Endometrial microvascular endothelial cells (primary cell): ENCODE measurements around the gene CDCA3. TPM values are rescaled to one million over a fixed set of nuclear protein-coding genes. Genes with fewer than 3 reads are reported as not detected.
"Not testable (repeated sequence)": the region's sequence is repeated elsewhere in the genome, so short reads cannot be mapped to it uniquely, and the experiment has no call there.

Experiments used
- in situ Hi-C: cut with HindIII; loops from 2 replicates; pipeline ENCODE4 v1.10.0; 2017; ENCODE audit warnings: low sequenced_read_pairs, low pct_unique_long_range_greater_than_20kb; ENCODE audit errors: inconsistent ontology term
- total RNA-seq: library from RNA; depleted of rRNA; stranded (reverse); fragments of >200 nt; gene quantifications from one replicate; pipeline ENCODE4 v1.2.3, GENCODE V29; 2015; ENCODE audit errors: inconsistent ontology term

Gene CDCA3
- 50.0 TPM for total RNA-seq

DNA sequence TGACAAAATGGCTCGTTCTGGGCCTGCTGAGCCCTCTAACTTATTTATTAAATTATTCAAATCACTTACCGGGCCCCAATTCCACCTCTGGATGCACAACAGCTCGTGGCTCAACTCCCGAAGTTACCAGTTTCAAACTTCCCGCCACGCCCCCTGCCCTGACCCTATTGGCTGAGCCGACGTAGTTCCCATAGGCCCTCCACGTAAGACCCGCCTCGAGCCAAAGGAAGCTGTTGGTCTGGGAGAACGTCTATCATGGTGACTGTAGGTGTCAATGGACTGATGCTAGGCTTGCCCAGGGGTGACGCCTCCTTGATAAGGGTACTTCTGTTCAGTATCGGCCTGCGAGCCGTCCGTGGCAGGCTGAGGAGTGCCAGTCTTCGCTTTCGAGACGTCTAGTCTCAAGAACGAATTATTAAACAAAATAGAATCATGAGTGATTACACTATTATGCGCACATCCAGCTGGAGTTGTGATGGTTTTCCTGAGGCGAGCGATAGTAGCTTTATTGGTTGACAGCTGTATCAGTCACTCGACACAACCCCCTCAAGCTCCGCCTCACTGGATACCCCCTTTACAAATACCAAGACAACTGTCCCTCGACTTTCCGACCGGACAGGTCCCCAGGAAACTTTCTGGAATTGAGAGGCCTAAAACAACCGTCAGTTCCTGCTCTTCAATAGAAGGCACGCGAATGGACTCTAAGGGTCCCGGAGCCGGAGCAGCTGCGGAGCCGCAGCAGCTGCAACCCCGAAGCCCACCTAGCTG lies at the start of gene CDCA3:
Gene CDCA3 (minus strand): TSS at position 134 of the 768 bp plus-strand sequence. CDS start 334 bp downstream, outside the sequence.
- in situ Hi-C loops: no loop called here

DNA sequence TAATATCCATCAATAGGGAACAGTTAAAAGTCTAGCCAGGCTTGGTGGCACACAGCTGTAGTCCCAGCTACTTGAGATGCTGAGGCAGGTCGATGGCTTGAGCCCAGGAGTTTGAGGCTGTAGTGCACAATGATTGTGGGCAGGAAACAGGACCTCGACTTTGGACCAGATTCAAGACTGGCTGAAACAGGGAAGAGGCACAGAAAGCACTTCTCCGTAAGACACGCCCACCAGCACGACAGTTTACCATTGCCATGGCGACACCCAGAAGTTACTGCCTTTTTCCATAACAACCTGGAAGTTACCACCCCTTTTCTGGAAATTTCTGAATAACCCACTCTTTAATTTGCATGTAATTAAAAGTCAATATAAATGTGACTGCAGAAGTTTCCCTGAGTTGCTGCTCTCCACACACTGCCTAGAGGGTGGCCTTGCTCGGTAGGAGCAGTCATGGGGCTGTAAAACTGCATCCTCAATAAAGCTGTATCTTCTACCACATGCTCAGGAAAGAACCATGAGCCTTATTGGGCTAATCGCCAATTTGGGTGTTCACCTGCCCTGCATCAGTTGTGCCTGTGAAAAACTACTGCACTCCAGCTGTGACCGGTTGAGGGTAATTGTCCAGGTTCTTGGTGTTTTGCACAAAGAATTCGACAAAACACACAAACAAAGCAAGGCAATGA lies 48.9 kb upstream of the CDCA3 start:
- in situ Hi-C loops: no loop called here

DNA sequence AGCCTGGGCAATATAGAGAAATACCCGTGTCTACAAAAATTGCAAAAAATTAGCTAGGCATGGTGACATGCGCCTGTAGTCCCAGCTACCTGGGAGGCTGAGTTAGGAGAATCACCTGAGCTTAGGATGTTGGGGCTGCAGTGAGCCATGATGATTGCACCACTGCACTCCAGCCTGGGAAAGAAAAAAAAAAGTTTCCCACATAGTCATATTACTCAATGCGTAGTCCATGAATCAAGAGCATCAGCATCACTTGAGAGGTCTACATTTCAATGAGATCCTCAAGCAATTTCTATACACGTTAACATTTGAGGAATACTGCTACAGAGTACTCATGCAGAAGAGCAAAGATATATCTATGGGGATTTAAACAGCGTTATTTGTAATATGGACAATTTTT lies 48.3 kb upstream of the CDCA3 start:
- in situ Hi-C loops: no loop called here

GRCh38 chr12:6896846-6897435 lies 45.9 kb upstream of the CDCA3 start:
- in situ Hi-C loops: no loop called here

GRCh38 chr12:6894321-6894720 lies 43.2 kb upstream of the CDCA3 start:
- in situ Hi-C loops: no loop called here

- in situ Hi-C loops: not testable (repeated sequence)
Observed at GRCh38 chr12:6892683-6893082, 41.6 kb upstream of the CDCA3 start.

DNA sequence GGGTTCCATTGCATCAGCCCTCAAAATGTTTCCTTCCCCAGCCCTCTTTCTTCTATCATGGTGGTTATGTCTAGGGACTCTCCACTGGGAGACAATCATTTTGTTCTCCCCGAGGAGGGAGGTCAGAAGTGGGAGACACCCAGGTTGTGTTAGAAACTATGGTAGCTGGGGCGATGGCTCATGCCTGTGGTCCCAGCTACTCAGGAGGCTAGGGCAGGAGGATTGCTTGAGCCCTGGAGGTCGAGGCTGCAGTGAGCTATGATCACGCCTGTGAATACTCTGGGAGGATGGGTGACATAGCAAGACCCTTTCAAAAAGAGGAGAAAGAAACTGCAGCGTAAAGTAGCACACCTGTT lies 40.5 kb upstream of the CDCA3 start:
- in situ Hi-C loops: no loop called here

DNA sequence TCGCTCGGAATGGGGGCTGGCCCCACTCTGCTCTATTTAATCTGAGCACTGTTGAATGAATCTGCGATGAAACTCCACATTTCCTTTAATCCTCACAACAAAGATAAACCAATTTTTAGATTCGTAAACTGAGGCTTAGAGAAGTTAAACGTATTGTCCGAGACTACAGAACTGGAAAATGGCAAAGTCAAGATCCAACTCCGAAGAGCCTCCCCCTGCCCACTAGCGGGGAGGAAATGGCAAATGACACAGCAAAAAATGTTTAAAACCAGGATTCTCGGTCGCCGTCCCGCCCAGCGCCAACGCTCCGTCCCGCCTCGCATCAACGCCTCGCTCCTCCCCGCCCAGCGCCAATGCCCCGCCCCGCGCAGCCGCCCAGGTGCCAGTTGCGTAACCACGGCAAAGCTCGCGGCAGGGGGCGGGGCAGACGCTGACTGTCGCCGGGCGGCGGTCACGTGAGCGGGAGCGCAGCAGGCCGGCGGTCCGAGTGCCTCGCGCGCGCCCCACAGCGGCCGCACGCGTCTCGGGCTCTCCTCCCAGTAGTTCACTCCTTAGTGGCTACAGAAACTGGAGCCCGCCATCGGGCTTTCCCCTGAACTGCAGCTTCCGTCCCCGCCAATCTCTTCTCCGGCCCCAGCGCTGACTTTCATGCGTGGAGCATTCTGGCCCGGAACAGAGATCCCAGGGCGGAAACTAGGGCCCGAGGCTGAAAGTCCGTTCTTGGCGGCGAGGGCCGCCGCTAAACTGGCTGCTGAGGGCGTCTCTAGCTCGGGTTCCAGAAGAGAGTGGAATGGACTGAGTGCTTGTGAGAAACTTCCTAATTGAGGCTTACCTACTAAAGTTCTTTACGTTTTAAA lies 39.9 kb upstream of the CDCA3 start:
- in situ Hi-C loops: no loop called here

- in situ Hi-C loops: not testable (repeated sequence)
Observed at GRCh38 chr12:6889775-6890573, 38.9 kb upstream of the CDCA3 start.

- in situ Hi-C loops: not testable (repeated sequence)
Observed at GRCh38 chr12:6888794-6889193, 37.7 kb upstream of the CDCA3 start.

- in situ Hi-C loops: no loop called here
Observed at GRCh38 chr12:6888360-6888759, 37.3 kb upstream of the CDCA3 start.

- in situ Hi-C loops: no loop called here
Observed at GRCh38 chr12:6887460-6887859, 36.4 kb upstream of the CDCA3 start.

DNA sequence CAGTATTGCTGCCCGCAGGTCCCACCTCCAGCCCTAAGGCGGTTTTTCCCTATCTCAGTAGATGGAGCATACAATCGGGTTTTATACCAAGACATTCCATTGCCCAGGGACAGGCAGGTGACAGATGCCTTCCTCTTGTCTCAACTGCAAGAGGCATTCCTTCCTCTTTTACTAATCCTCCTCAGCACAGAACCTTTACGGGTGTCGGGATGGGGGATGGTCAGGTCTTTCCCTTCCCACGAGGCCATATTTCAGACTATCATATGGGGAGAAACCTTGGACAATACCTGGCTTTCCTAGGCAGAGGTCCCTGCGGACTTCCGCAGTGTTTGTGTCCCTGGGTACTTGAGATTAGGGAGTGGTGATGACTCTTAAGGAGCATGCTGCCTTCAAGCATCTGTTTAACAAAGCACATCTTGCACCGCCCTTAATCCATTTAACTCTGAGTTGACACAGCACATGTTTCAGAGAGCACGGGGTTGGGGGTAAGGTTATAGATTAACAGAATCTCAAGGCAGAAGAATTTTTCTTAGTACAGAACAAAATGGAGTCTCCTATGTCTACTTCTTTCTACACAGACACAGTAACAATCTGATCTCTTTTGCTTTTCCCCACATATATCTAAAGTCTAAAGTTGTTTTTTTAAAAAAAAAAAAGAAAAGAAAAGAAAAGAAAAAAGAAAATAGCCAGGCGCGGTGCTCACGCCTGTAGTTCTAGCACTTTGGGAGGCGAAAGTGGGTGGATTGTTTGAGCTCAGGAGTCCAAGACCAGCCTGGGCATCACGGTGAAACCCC lies 35.3 kb upstream of the CDCA3 start:
- in situ Hi-C loops: not testable (repeated sequence)

DNA sequence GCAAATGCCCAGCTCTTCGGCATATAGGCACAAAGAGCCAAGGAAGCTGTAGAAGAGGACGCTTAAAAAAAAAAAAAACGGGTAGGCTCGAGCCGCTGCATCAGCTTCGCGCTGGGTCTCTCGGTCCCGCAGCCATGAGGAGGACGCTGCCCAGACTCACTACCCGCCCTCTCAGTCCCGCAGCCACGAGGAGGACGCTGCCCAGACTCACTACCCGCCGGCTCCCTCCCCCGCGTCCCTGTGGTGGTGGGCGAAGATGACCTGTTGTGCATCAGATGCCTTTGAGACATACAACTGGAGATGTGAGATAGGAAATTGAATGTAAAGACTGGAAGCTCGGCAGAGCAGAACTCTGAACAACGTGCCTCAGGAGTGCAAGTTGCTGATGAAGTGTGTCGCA lies 33.5 kb upstream of the CDCA3 start:
- in situ Hi-C loops: no loop called here

GRCh38 chr12:6883683-6884082 lies 32.6 kb upstream of the CDCA3 start:
- in situ Hi-C loops: no loop called here

DNA sequence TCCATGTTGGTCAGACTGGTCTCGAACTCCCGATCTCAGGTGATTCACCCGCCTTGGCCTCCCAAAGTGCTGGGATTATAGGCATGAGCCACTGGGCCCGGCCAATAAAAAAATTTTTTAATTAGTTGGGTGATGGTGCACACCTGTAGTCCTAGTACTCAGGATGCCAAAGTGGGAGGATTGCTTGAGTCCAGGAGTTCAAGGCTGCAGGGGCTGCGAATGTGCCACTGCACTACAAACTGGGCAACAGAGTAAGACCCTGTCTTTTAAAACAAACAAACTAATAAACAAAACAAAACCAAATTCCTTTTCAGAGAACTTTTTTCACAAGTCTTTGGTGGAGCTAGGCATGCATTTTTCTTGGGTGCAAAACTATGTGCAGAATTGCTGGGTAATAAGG lies 32.2 kb upstream of the CDCA3 start:
- in situ Hi-C loops: no loop called here

DNA sequence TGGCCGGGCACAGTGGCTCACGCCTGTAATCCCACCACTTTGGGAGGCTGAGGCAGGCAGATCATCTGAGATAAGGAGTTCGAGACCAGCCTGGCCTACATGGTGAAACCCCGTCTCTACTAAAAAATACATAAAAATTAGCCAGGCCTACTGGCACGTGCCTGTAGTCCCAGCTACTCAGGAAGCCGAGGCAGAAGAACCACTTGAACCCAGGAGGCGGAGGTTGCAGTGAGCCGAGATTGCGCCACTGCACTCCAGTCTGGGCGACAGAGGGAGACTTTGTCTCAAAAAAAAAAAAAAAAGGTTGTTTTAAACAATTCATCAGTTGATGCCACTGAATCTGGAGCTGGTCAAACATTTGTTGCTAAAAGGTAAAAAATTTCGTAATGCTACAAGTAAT lies 28.7 kb upstream of the CDCA3 start:
- in situ Hi-C loops: not testable (repeated sequence)

DNA sequence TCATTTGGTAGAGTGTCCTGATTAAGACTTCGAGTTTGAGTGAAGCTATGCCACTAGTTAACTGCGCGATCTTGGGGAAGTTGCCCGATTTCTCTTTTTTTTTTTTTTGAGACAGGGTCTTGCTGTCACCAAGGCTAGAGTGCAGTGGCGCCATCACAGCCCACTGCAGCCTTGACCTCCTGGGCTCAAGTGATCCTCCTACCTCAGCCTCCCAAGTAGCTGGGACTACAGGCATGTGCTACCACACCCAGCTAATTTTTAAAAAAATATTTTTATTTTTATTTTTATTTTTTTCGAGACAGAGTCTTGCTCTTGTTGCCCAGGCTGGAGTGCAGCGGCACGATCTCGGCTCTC lies 22.9 kb upstream of the CDCA3 start:
- in situ Hi-C loops: not testable (repeated sequence)
